H1 (cell line): ENCODE results near the gene CYP2C9. TPM values are rescaled to one million over a fixed set of nuclear protein-coding genes. Genes with fewer than 3 reads are reported as not detected.

Experiments used
- CHD7 ChIP-seq: fragments of 300-600 bp; sonication (generic); IDR thresholded peaks from 2 replicates; pipeline ENCODE4 v1.7.1; 2012; ENCODE audit warnings: low read length, moderate library complexity, mild to moderate bottlenecking, inconsistent platforms; ENCODE audit not compliant: insufficient replicate concordance
- EGR1 ChIP-seq: IDR thresholded peaks from 2 replicates; pipeline ENCODE4 v1.6.1; 2011; ENCODE audit warnings: low read depth, low read length, borderline replicate concordance
- EP300 ChIP-seq, 2 experiments: IDR thresholded peaks; 1 replicate in 1 of 2; 2 replicates in 1 of 2; pipeline ENCODE4 v1.6.1; 2011 to 2012; ENCODE audit warnings: low read depth in 2 of 2, low read length in 2 of 2, mild to moderate bottlenecking in 2 of 2, borderline replicate concordance in 1 of 2, inconsistent platforms in 1 of 2, moderate library complexity in 1 of 2
- GTF2F1 ChIP-seq: IDR thresholded peaks from 2 replicates; pipeline ENCODE4 v1.6.1; 2012; ENCODE audit warnings: low read depth, low read length, improper control_type of control experiment, borderline replicate concordance
- JUND ChIP-seq: IDR thresholded peaks from 2 replicates; pipeline ENCODE4 v1.6.1; 2011; ENCODE audit warnings: mild to moderate bottlenecking, improper control_type of control experiment, low read length
- KDM5A ChIP-seq: fragments of 200-600 bp; IDR thresholded peaks from 2 replicates; pipeline ENCODE4 v1.7.1; 2012; ENCODE audit warnings: mild to moderate bottlenecking, low read length, inconsistent platforms, mixed read lengths
- POLR2AphosphoS5 ChIP-seq: IDR thresholded peaks from 2 replicates; pipeline ENCODE4 v1.6.1; 2011; ENCODE audit warnings: low read depth, low read length
- RNF2 ChIP-seq: fragments of 200-900, 300-1000 bp; sonication (generic); IDR thresholded peaks from 2 replicates; pipeline ENCODE4 v1.7.1; 2016; ENCODE audit warnings: borderline replicate concordance, low read depth, mild to moderate bottlenecking, antibody characterized with exemption, low read length; ENCODE audit not compliant: poor library complexity, severe bottlenecking; ENCODE audit errors: missing control alignments
- SIRT6 ChIP-seq: IDR thresholded peaks from one replicate; pipeline ENCODE4 v1.7.1; 2012; ENCODE audit warnings: low read length, inconsistent platforms
- SIX5 ChIP-seq: IDR thresholded peaks from 2 replicates; pipeline ENCODE4 v1.6.1; 2011; ENCODE audit warnings: mild to moderate bottlenecking, low read depth, low read length
- SUZ12 ChIP-seq: fragments of 200-600 bp; sonication (generic); IDR thresholded peaks from 2 replicates; pipeline ENCODE4 v1.6.1; 2012; ENCODE audit warnings: mild to moderate bottlenecking, inconsistent platforms, low read length, moderate library complexity, mixed read lengths
- TEAD4 ChIP-seq: IDR thresholded peaks from 2 replicates; pipeline ENCODE4 v1.6.1; 2012; ENCODE audit warnings: low read depth, low read length, inconsistent platforms, mixed read lengths
- polyA plus RNA-seq, 7 experiments: library from polyadenylated mRNA; depleted of rRNA in 3 of 7; stranded (reverse) in 5 of 7; unstranded in 2 of 7; fragments of >200 nt in 5 of 7; fragments of 200-250 nt in 2 of 7; gene quantifications; 1 replicate in 5 of 7; 2 replicates in 1 of 7; 4 replicates in 1 of 7; pipeline versions ENCODE4 v1.2.1 to v1.2.3, GENCODE V29; 2011 to 2013; ENCODE audit warnings: missing spikeins in 2 of 7, mixed read lengths in 2 of 7
- total RNA-seq: library from RNA; stranded (reverse); fragmentation: NEBNext Ultra II Directional; extraction: Animal tissue kit (Norgen Biotek cat#: 25700); gene quantifications from 2 replicates; pipeline ENCODE4 v1.2.1, GENCODE V29; 2021

CYP2C9 gene
- total and polyA plus RNA-seq, 2 of the 8 experiments (the other 6 are each of a cell fraction or from before 2014, with no cell fraction given): 0.03 TPM; not detected in 1

GRCh38 chr10:94938383-94938782 lies at the start of gene CYP2C9 (continued):
- TF ChIP-seq CHD7 (no peak), GTF2F1 (no peak), SIRT6 (no peak), JUND (no peak), RNF2 (no peak), KDM5A (no peak), EP300 (IDR thresholded peaks at IDR 0.05; ENCODE audit: borderline replicate concordance in 1 of 2, low read depth in 2 of 2, low read length in 2 of 2) (no peak), SIX5 (no peak), POLR2AphosphoS5 (no peak), EGR1 (no peak), SUZ12 (no peak), TEAD4 (no peak)
